ENCODE data around the gene SUGCT. TPM values are rescaled to one million over a fixed set of nuclear protein-coding genes. Genes with fewer than 3 reads are reported as not detected.

SUGCT gene
- total RNA-seq, 1 experiment from 2014 or later: 6.6 TPM

GRCh38 chr7:40760987-40761386 lies 626.2 kb downstream of the SUGCT start:
- DNase-seq (ENCODE audit: low read depth): no peak

GRCh38 chr7:40761762-40762560 lies 627.2 kb downstream of the SUGCT start:
- no peak for DNase-seq (ENCODE audit: low read depth)

- no peak for DNase-seq (ENCODE audit: low read depth)
Measured at GRCh38 chr7:40763319-40764287, 628.8 kb downstream of the SUGCT start.

DNA sequence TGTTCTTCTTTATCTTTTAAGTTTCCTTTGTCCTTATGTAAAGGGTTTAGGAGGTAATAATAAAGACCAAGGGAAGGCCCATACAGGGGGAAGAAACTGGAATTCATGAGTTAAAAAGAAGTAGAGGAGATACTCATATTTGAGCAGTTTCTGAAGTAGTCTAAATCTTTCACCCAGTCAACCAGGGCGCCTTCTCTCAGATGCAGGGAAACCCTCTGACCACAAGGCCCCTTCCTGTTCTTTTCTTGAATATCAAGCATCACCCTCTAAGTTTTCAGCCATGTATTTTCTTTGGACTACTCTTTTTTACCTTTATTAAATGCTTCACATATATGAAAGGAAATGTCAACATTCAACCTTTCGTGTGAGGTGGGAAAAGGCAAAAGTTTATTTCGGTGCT lies 630.8 kb downstream of the SUGCT start:
- no peak for DNase-seq (ENCODE audit: low read depth)

GRCh38 chr7:40772096-40772495 lies 637.3 kb downstream of the SUGCT start:
- DNase-seq (ENCODE audit: low read depth): no peak

- no peak for DNase-seq (ENCODE audit: low read depth)
Measured at GRCh38 chr7:40773656-40774055, 638.9 kb downstream of the SUGCT start.

- no peak for DNase-seq (ENCODE audit: low read depth)
Measured at GRCh38 chr7:40775877-40776276, 641.1 kb downstream of the SUGCT start.

GRCh38 chr7:40777730-40778312 lies 643.0 kb downstream of the SUGCT start:
- DNase-seq (ENCODE audit: low read depth): no peak

- no peak for DNase-seq (ENCODE audit: low read depth)
Measured at GRCh38 chr7:40780460-40780859, 645.7 kb downstream of the SUGCT start.

DNA sequence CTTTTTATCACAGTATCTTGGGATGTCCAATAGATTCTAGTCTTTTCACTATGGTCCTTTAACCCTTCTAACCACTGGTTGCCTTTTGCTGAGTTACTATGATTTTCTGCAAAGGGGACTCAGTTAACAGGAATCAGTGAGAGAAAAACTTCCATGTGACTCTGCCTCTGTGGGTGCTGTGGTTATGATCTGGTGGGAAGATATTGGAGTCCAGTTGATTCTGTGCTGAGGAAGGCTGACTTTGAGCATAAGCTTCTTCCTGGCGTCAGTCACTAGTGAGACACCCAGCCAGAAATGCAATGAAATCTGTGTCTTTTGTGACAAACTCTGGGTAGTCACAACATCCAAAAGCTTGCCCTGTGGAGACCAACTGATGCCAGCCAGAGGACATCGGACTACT lies 648.0 kb downstream of the SUGCT start:
- no peak for DNase-seq (ENCODE audit: low read depth)

DNA sequence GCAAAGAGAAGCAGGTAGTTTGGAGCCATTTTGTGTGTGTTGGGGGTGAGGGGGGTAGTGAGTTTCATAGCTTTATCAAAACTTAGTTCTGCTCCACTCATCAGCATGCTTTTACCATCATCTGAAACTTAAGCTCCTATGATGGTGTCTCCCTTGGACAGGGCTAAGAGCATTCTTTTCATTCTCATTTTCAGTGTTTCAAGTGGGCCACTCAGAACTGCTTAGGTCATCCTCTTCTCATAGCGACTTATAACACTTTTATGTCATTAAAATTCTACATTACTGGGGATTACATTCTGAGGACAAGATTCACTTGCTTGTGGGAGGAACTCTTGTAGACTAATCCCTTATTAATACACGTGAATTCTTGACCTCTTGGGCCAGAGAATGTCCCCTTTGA lies 649.4 kb downstream of the SUGCT start:
- DNase-seq (ENCODE audit: low read depth): no peak

GRCh38 chr7:40786909-40787308 lies 652.1 kb downstream of the SUGCT start:
- DNase-seq (ENCODE audit: low read depth): no peak

DNA sequence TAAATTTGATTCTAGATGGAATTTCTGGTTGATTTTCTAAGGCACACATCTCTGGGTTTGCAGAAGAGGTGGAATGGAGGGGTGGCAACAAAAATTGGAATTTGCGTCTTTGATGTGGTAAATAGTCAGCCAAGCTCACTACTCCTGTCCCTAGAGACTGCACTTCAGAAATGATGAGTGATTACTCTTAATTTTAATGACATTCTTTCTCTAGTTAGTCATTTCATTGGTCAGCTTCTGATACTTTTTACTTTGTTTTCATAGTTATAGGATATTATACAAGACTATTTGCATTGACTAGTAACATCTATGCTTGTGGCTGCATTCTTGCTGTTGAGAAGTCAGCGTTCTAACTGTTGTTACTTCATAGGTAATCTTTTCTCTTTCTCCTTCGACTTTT lies 658.3 kb downstream of the SUGCT start:
- peak; percentile 31 for DNase-seq (ENCODE audit: low read depth)

GRCh38 chr7:40795607-40796006 lies 660.8 kb downstream of the SUGCT start:
- no peak for DNase-seq (ENCODE audit: low read depth)

- no peak for DNase-seq (ENCODE audit: low read depth)
Measured at GRCh38 chr7:40796723-40797122, 661.9 kb downstream of the SUGCT start.

DNA sequence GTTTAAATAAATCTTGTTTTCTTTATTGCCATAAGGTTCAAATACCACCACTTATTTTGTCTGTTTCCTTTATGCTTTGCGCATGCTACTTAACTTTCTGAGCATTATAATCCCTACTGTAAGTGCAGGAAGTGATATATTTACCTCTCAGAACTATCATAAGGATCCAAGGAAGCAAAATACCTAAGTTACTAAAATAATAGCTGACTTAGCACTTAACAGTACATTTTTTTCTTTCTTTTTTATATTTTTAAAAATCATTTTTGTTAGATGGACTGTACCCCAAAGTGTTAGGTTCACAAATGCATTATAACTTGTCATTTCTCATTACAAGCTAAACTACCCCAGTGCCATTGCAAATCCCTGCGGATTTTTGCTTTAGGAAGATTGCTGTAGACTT lies 663.8 kb downstream of the SUGCT start:
- no peak for DNase-seq (ENCODE audit: low read depth)

DNA sequence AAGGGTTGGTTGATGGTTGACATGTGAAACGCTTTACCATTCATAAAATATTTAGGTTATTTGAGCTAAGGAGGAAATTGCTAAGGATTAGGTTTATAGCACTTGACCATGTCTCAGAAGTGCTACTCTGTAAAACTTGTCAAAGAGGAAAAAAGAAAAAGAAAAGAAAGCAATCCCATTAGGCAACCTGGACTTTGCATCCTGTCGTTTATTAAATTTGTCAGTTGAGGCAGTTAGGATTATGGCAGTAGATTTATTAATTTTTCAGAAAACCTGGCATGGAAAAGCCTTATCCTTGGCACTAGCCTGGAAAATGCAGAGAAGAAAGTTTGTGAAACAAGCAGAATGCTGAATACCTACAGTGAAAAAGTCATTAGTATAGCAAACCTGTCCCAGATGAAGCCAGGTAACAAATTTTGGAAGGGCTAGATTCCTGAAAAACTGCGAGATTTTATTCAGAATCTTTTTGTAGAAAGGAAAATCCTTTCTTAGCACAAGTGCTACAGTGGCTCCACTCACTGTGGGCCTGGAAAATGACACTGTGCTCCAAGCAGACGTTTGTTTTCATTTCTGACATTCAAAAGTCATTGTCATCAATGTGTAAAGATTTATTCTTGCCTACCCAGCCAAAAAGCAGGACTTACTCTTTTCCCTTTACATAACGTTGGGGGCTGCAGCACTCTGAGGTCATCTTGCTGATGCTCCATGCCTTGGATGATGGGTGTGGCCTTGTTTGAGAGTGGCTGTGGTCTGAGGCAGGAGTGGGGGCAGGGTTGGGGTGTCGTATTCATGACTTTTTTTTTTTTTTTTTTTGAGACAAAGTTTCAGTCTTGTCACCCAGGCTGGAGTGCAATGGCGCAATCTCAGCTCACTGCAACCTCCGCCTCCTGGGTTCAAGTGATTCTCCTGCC lies 664.9 kb downstream of the SUGCT start:
- peak; percentile 11 for DNase-seq (ENCODE audit: low read depth)

DNA sequence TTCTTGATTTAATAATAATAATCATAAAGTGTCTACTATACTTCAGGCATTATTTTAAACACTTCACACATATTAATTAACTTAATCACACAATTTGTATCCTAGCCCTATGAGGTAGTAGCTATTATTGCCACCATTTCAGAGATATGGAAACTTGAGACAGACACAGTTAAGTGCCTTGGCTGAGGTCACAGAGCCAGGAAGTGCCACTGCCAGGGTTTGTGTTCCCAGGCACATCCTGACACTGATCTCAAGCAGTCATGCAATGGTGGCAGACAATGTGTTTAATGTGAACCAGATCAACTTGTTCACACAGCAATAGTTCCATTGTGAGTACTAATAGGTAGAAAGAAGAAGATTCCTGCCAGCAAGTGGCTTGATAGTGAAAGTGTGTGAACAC lies 666.0 kb downstream of the SUGCT start:
- DNase-seq (ENCODE audit: low read depth): no peak

DNA sequence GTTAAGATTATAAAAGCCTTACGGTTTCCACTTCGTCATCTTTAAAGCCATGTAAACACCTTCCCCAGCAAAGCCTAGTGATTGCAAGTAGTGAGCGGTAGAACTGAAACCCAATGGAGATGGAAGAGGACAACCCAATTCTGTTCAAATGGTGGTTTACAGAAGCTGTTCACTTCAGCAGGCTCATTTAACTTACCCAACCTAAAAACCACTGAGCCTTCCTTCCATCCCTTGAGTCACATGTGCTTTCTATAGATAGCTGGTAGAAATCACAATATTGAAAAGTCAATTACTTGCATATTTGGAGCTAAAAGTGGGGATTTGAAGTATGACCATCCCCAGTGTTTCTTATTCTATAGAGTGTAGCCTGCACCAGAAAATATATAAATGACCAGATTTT lies 667.7 kb downstream of the SUGCT start:
- no peak for DNase-seq (ENCODE audit: low read depth)

DNA sequence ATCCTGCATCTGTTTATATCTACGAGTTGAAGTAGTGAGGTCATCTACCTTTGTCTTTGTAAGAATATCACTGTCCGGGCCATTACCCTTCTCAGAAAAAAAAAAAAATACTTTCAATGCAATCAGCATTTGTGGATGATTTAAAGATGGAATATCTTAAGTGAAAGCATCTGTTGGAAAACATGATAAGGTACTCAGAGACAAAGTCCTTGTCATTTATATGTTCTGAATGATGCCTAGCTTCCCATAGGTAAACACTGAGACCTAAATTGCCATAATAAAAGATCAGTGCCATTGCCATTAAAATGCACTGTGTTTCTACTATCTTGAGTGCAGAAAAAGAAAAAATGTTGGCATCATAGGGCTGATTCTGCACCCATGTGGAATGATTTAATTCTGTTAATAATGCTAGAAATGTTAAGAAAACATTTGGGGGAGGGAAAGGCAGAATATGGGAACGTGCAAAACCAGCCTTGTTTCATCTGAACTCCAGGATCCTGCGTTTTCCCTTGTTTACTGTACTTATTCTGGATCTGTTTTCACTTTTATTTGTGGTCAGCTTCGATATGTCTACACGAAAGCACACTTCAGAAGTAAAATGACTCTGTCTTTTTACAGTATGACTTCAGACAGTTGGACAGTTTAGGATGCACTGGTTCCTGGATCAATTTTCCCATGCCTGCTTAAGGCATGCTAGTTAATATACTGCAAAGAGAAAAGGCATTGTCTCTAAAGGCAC lies 669.8 kb downstream of the SUGCT start:
- no peak for DNase-seq (ENCODE audit: low read depth)
